Measurements from ENCODE around the gene AFP.

Gene AFP

DNA sequence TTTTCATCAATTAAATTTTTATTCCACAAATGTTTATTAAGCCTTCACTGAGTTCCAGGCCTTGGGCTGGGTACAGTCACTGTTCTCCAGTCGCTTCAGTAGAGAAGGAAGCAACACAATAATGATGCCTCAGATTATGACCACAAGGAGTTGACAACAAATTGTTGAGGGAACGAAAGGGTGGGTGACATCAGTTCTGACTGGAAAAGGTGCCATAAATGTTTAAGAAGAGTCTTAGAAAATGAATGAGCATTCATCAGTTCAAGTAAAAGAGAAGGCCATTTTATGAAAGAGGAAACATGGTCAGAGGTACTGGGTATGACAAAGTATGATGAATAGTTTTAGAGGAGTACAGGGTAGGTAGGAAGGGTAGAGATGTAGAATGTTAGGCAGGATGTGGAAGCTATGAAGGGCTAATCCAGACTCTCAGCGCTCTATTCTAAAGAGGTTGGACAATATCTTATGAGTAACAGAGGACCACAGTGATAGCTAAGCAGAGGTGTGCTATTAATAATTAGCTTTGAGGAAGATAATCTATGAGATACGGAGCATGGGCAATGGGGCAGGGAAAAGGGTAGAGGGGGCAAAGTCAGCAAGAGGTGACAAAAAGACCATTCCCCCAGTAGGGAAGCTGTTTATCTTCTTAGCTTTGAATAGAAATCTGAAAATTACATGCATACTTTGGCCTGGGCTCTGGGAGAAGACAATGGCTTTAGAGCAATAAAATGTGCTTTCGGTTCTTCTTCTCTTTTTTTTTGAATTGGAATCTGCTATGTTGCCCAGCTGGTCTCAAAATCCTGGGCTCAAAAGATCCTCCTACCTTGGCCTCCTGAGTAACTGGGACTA lies 20.4 kb downstream of the AFP start:
- ChIA-PET POLR2A (no interaction called here), CTCF (interaction anchor here (2.5 kb wide), 1 partner anchor 10 kb away, joined by 13 read pairs; no protein-coding TSS in a partner anchor)
- no peak for TF ChIP-seq SUZ12 (IDR thresholded peaks at IDR 0.05)
- TF ChIP-seq L3MBTL2 (conservative IDR thresholded peaks at IDR 0.05) = no peak
- TF ChIP-seq FOXM1 (IDR thresholded peaks at IDR 0.05; ENCODE audit: borderline replicate concordance) = no peak
- TF ChIP-seq LEF1 (IDR thresholded peaks at IDR 0.05; ENCODE audit: borderline replicate concordance) = no peak
- TF ChIP-seq ZNF384 (IDR thresholded peaks at IDR 0.05) = no peak
- TF ChIP-seq ELF4 (IDR thresholded peaks at IDR 0.05) = no peak
- no peak for TF ChIP-seq HDGF (IDR thresholded peaks at IDR 0.05; ENCODE audit: borderline replicate concordance)
- no peak for TF ChIP-seq FOXK2 (IDR thresholded peaks at IDR 0.05)
- no peak for TF ChIP-seq TARDBP (IDR thresholded peaks at IDR 0.05)
- TF ChIP-seq, protein P1, sequence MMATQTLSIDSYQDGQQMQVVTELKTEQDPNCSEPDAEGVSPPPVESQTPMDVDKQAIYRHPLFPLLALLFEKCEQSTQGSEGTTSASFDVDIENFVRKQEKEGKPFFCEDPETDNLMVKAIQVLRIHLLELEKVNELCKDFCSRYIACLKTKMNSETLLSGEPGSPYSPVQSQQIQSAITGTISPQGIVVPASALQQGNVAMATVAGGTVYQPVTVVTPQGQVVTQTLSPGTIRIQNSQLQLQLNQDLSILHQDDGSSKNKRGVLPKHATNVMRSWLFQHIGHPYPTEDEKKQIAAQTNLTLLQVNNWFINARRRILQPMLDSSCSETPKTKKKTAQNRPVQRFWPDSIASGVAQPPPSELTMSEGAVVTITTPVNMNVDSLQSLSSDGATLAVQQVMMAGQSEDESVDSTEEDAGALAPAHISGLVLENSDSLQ (IDR thresholded peaks at IDR 0.05) = no peak
- no peak for DNase-seq (ENCODE audit: extremely low spot score)

DNA sequence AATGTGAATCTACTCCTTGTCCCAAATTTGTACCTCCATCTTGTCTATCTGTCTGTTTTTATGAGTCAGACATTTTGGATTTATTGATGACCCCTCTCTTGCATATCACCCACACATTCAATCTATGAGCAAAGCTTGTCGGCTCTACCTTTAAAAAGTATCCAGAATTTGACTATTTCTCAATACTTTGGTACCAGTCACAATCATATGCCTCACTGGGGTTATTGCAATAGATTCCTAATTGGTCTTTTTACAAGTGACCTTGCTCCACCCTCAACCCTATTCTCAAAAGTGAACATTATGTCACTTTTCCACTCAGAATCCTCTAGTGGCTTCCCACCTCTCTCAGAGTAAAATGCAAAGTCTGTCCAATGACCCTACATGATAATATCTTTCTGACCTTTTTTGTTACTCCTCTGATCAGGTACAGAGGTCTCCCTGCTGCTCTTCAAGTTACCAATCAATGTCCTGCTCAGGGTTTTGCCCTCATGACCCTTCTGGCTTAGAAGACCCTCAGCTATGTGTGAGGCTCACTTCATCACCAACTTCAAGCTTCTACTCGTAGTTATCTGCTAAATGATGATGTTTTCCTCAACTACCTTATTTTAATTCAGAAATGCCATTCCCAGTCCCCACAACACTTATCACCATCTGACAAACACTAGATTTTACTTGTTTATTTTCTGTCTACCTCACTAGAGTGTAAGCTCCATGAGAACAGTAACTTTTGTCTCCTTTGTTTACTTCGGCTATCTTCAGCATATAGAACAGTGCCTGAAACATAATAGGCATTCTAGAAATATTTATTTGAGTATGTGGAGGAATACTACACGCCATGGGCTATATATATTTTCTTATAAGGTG lies 22.4 kb downstream of the AFP start:
- ChIA-PET CTCF (interaction anchor here (2.5 kb wide), 1 partner anchor 12 kb away, joined by 13 read pairs; no protein-coding TSS in a partner anchor), POLR2A (no interaction called here)
- no peak for DNase-seq (ENCODE audit: extremely low spot score)
- TF ChIP-seq ELF4 (IDR thresholded peaks at IDR 0.05) = no peak
- no peak for TF ChIP-seq FOXA1 (IDR thresholded peaks at IDR 0.05)
- TF ChIP-seq LEF1 (IDR thresholded peaks at IDR 0.05; ENCODE audit: borderline replicate concordance) = no peak
- TF ChIP-seq BHLHE40 (IDR thresholded peaks at IDR 0.05; ENCODE audit: borderline replicate concordance) = no peak
- TF ChIP-seq ZNF384 (IDR thresholded peaks at IDR 0.05) = no peak
- TF ChIP-seq FOXM1 (IDR thresholded peaks at IDR 0.05; ENCODE audit: borderline replicate concordance) = no peak
- TF ChIP-seq L3MBTL2 (conservative IDR thresholded peaks at IDR 0.05) = no peak
- TF ChIP-seq ARNT (IDR thresholded peaks at IDR 0.05) = no peak
- TF ChIP-seq HDGF (IDR thresholded peaks at IDR 0.05; ENCODE audit: borderline replicate concordance) = no peak
- TF ChIP-seq CTBP1 (IDR thresholded peaks at IDR 0.05; ENCODE audit: borderline replicate concordance) = no peak
- no peak for TF ChIP-seq TARDBP (IDR thresholded peaks at IDR 0.05)
- TF ChIP-seq SP1 (IDR thresholded peaks at IDR 0.05) = no peak
- TF ChIP-seq, protein P1 (IDR thresholded peaks at IDR 0.05) = no peak
- no peak for TF ChIP-seq NFRKB (IDR thresholded peaks at IDR 0.05)
- no peak for TF ChIP-seq SUZ12 (IDR thresholded peaks at IDR 0.05)
- no peak for TF ChIP-seq FOXK2 (IDR thresholded peaks at IDR 0.05)

DNA sequence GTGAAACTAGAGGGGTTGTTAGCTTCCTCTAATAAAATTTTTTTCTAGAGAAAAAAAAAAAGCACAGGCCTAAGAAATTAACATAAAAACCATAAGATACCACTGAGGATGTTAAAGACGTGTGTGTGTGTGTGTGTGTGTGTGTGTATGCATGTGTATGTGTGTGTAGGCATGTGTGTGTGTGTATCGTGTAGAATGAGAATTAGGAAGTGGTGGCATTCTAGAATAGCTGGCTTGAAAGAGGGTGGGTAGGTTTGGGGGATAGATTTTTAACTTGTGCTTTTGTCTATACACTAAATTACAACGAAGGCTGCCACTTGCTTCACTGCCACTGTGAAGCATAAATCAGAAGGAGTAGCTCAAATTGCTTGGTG lies 23.0 kb downstream of the AFP start:
- TF ChIP-seq CTBP1 (IDR thresholded peaks at IDR 0.05; ENCODE audit: borderline replicate concordance) = no peak
- CTCF ChIA-PET = no interaction called here
- POLR2A ChIA-PET = no interaction called here
- DNase-seq (ENCODE audit: extremely low spot score) = no peak

DNA sequence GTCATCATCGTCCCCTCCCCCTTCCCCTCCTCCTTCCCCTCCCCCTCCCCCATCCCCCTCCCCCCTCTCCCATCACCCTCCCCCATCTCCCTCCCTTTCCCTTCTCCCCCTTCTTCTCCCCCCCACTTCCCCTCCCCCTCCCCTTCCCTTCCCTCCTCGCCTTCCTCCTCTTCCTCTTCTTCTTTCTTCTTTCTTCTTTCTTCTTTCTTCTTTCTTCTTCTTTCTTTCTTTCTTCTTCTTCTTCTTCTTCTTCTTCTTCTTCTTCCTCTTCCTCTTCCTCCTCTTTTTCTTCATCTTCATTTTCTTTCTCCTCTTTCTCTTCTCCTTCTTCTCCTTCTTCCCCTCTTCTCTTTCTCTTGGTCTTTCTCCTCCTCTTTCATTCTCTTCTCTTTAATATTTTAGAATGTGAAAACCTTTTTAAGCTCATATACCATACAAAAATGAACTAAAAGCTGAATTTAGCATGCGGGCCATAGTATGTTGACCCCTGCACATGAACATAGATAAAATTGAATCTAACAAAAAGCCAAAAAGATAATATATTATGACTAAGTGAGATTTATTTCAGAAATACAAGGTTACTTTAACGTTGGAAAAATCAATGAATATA lies 25.0 kb downstream of the AFP start:
- TF ChIP-seq FOXM1 (IDR thresholded peaks at IDR 0.05; ENCODE audit: borderline replicate concordance) (no peak), BHLHE40 (IDR thresholded peaks at IDR 0.05; ENCODE audit: borderline replicate concordance) (no peak), NFRKB (IDR thresholded peaks at IDR 0.05) (no peak), ZNF384 (IDR thresholded peaks at IDR 0.05) (no peak), FOXA1 (IDR thresholded peaks at IDR 0.05) (no peak), CTBP1 (IDR thresholded peaks at IDR 0.05; ENCODE audit: borderline replicate concordance) (no peak), TARDBP (IDR thresholded peaks at IDR 0.05) (no peak), SUZ12 (IDR thresholded peaks at IDR 0.05) (no peak), SP1 (IDR thresholded peaks at IDR 0.05) (no peak), HDGF (IDR thresholded peaks at IDR 0.05; ENCODE audit: borderline replicate concordance) (no peak), LEF1 (IDR thresholded peaks at IDR 0.05; ENCODE audit: borderline replicate concordance) (no peak), ARNT (IDR thresholded peaks at IDR 0.05) (no peak), L3MBTL2 (conservative IDR thresholded peaks at IDR 0.05) (no peak), ELF4 (IDR thresholded peaks at IDR 0.05) (no peak), FOXK2 (IDR thresholded peaks at IDR 0.05) (no peak)
- TF ChIP-seq, protein P1 (IDR thresholded peaks at IDR 0.05) = no peak
- POLR2A ChIA-PET = no interaction called here
- CTCF ChIA-PET = no interaction called here
- no peak for DNase-seq (ENCODE audit: extremely low spot score)

DNA sequence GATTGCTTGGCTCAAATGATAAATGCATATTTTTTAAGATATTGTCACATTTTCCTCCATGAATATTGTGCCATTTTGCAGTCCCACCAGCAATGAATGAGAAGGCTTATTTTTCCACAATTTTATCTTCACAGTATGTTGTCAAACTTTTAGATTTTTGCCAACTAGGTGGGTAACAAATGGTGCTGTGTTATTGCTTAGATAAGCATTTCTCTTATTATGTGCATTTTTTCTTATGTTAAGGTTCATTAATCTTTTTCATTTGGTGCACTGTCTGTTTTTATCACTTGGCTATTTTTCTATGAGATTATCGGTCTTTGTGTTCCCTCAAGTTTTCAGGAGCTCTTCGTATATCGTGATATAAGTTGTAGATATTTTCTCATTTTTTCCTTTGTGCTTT lies 32.1 kb downstream of the AFP start:
- TF ChIP-seq FOXA1 (IDR thresholded peaks at IDR 0.05) = no peak
- TF ChIP-seq NFRKB (IDR thresholded peaks at IDR 0.05) = no peak
- TF ChIP-seq ZNF384 (IDR thresholded peaks at IDR 0.05) = no peak
- no peak for TF ChIP-seq LEF1 (IDR thresholded peaks at IDR 0.05; ENCODE audit: borderline replicate concordance)
- TF ChIP-seq HDGF (IDR thresholded peaks at IDR 0.05; ENCODE audit: borderline replicate concordance) = no peak
- TF ChIP-seq L3MBTL2 (conservative IDR thresholded peaks at IDR 0.05) = no peak
- no peak for TF ChIP-seq SUZ12 (IDR thresholded peaks at IDR 0.05)
- TF ChIP-seq, protein P1 (IDR thresholded peaks at IDR 0.05) = no peak
- no peak for TF ChIP-seq SP1 (IDR thresholded peaks at IDR 0.05)
- no peak for DNase-seq (ENCODE audit: extremely low spot score)
- ChIA-PET CTCF (interaction anchor here (0.7 kb wide), 1 partner anchor 105 kb away, joined by 3 read pairs; no protein-coding TSS in a partner anchor), POLR2A (interaction anchor here (1.0 kb wide), 1 partner anchor 10 kb away, joined by 3 read pairs; no protein-coding TSS in a partner anchor)

Measured in HEK293T (cell line).